Upper lobe of right lung (tissue), 1 donor: ENCODE data around the gene AKT3. TPM values are rescaled to one million over a fixed set of nuclear protein-coding genes. Genes with fewer than 3 reads are reported as not detected.

Source experiments
- ATAC-seq: fragments of 200-7000 bp; cut with Tn5 transposase; one replicate; pipeline ENCODE4 v1.9.1; 2020; ENCODE audit warnings: mild to moderate bottlenecking, moderate library complexity
- DNase-seq: peaks from one replicate; pipeline ENCODE4 v3.0.0-alpha.2; 2020
- H3K27ac ChIP-seq: fragments of 200-600 bp; one replicate; pipeline ENCODE4 v1.8.0; 2022
- H3K27me3 ChIP-seq: fragments of 200-600 bp; one replicate; pipeline ENCODE4 v1.8.0; 2022; ENCODE audit warnings: mild to moderate bottlenecking
- H3K36me3 ChIP-seq: fragments of 200-600 bp; one replicate; pipeline ENCODE4 v1.8.0; 2022
- H3K4me1 ChIP-seq: fragments of 200-600 bp; one replicate; pipeline ENCODE4 v1.8.0; 2022
- H3K4me3 ChIP-seq: fragments of 200-600 bp; one replicate; pipeline ENCODE4 v1.8.0; 2022; ENCODE audit warnings: mild to moderate bottlenecking
- H3K9me3 ChIP-seq: fragments of 200-600 bp; one replicate; pipeline ENCODE4 v1.8.0; 2022
- CTCF ChIP-seq: fragments of 200-600 bp; IDR thresholded peaks from one replicate; pipeline ENCODE4 v1.8.0; 2022; ENCODE audit warnings: antibody characterized with exemption
- intact Hi-C: fragments of 100-400 bp; cut with DNase I; formaldehyde crosslinking; loops from one replicate; pipeline ENCODE4 v1.11.0; 2022
- total RNA-seq: library from RNA; stranded (reverse); fragmentation: NEBNext Ultra II Directional; extraction: Animal tissue kit (Norgen Biotek cat#: 25700); gene quantifications from one replicate; pipeline ENCODE4 v1.2.1, GENCODE V29; 2021
- donor health status: DM: no; HTN: yes; CAD: no; lungs with severe emphysema.

AKT3 gene
- total RNA-seq, 1 donor from 2014 or later = 64.6 TPM

DNA sequence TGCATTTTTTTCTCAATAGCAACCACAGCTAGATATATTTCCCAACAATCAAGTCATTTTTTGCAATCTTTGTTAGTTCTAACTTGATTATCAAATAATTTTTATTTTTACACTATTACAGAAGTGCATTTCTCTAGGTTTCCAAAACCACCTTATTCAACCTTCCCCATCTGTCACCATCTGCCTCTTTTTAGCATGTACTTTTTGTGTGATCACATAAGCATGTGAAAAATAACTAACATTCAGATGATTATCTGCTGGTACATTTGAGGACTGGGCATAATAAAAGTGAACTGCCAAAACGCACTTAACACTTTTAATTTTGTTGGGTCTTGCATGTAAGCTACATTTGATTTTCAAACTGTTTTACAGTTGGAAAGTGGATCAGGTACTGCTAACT is 291.5 kb downstream of the AKT3 start:
- ATAC-seq (no peak), DNase-seq (no peak)
- Histone ChIP-seq H3K27ac (no peak overlapping the region), H3K9me3 (no peaks in the 10 kb centered on the region), H3K4me1 (no peaks in the 10 kb centered on the region), H3K4me3 (no peak overlapping the region), H3K36me3 (peaks cover 10% of the 10 kb centered on the region), H3K27me3 (no peaks in the 10 kb centered on the region)
- intact Hi-C loops = no loop called here
- TF ChIP-seq CTCF = no peak

GRCh38 chr1:243557866-243558265 is 292.2 kb downstream of the AKT3 start:
- Histone ChIP-seq H3K36me3 (peaks cover 9% of the 10 kb centered on the region), H3K27me3 (no peaks in the 10 kb centered on the region), H3K4me1 (no peaks in the 10 kb centered on the region), H3K9me3 (no peaks in the 10 kb centered on the region), H3K4me3 (no peak overlapping the region), H3K27ac (no peak overlapping the region)
- ATAC-seq (no peak), DNase-seq (no peak)
- no peak for TF ChIP-seq CTCF
- intact Hi-C loops = no loop called here

DNA sequence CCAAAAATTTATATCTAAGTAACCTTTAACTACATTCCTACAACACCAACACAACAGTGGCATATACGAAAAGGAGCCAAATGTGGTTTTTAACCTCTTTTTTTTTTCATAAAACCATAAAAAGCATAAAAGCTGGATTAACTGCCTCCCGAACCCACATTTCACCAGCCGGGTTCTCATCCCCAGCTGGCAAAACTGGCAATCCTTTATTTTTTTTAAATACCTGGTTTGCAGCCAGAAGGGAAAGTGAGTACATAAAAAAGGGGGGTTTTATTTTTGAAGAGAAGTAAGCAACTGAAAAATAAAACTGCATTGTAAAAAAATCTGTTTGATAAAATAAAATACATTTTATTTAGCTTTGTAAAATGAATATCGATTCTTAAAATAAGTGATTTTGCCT is 295.4 kb downstream of the AKT3 start:
- Histone ChIP-seq H3K9me3 (no peaks in the 10 kb centered on the region), H3K27me3 (no peaks in the 10 kb centered on the region), H3K4me1 (no peaks in the 10 kb centered on the region), H3K27ac (no peak overlapping the region), H3K36me3 (no peaks in the 10 kb centered on the region), H3K4me3 (no peak overlapping the region)
- no peak for DNase-seq
- intact Hi-C loops = no loop called here
- TF ChIP-seq CTCF = no peak
- no peak for ATAC-seq

- no peak for ATAC-seq
- intact Hi-C loops = no loop called here
These were observed 297.0 kb downstream of the AKT3 start for GRCh38 chr1:243553090-243553489.

DNA sequence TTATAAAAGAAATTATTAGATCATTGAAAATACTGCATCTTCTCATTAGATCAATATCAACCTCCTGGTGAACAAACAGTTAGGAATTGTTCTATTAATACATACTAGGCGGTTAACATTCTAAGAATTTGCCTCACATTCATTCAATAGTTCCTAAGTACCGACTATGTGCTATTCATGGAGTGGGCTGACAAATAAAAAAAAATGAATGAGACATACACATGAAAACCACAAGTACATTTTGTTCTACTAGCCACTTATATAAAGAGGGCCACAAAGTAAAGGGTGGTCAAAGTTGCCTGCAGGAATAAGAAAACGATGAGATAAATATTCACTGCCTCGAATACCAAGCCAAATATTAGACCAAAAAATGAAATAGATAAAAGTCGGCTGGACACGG is 299.8 kb downstream of the AKT3 start:
- no peaks in the 10 kb centered on the region for H3K27me3 ChIP-seq
- ATAC-seq (no peak), DNase-seq (no peak)
- intact Hi-C loops = no loop called here
- no peak overlapping the region for H3K27ac ChIP-seq
- no peaks in the 10 kb centered on the region for H3K9me3 ChIP-seq
- H3K36me3 ChIP-seq = no peaks in the 10 kb centered on the region
- TF ChIP-seq CTCF = no peak
- no peak overlapping the region for H3K4me3 ChIP-seq
- no peaks in the 10 kb centered on the region for H3K4me1 ChIP-seq

More at GRCh38 chr1:243553090-243553489, 297.0 kb downstream of the AKT3 start:
- no peaks in the 10 kb centered on the region for H3K36me3 ChIP-seq
- no peak overlapping the region for H3K4me3 ChIP-seq
- TF ChIP-seq CTCF = no peak
- H3K27ac ChIP-seq = no peak overlapping the region
- DNase-seq = no peak
- H3K9me3 ChIP-seq = no peaks in the 10 kb centered on the region
- no peaks in the 10 kb centered on the region for H3K4me1 ChIP-seq
- no peaks in the 10 kb centered on the region for H3K27me3 ChIP-seq

DNA sequence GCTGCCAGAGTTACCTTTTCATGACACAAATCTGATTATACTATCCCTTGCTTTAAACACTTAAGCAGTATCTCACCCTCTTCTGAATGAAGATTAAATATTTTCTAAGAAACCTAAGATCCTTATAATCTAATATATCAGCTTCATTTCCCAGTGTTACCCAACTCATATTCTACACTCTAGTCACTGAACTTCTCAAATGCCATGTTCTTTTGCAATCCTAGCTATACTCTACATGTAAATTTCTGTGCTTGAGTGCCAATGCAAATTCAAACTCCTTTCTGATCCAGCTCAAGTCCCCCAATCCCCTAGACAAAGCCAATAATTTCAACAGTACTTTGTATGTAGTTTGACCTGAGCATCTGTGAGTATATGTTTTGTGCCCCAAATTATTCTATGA is 300.3 kb downstream of the AKT3 start:
- intact Hi-C loops = no loop called here
- ATAC-seq (no peak), DNase-seq (no peak)
- no peak overlapping the region for H3K4me3 ChIP-seq
- H3K36me3 ChIP-seq = no peaks in the 10 kb centered on the region
- H3K9me3 ChIP-seq = no peaks in the 10 kb centered on the region
- TF ChIP-seq CTCF = no peak
- H3K27me3 ChIP-seq = no peaks in the 10 kb centered on the region
- H3K4me1 ChIP-seq = no peaks in the 10 kb centered on the region
- no peak overlapping the region for H3K27ac ChIP-seq
